ENCODE data around the gene ERICH2.

The ERICH2 gene

GRCh38 chr2:170817093-170818035 lies 47.2 kb downstream of the ERICH2 start:
- DNase-seq (ENCODE audit: low read depth in 2 of 2): no peak

- no peak for DNase-seq (ENCODE audit: low read depth in 2 of 2)
Measured at GRCh38 chr2:170818036-170818751, 48.0 kb downstream of the ERICH2 start.

GRCh38 chr2:170818752-170819470 lies 48.7 kb downstream of the ERICH2 start:
- DNase-seq (ENCODE audit: low read depth in 2 of 2): no peak

- DNase-seq (ENCODE audit: low read depth in 2 of 2): no peak
Measured at GRCh38 chr2:170819680-170820664, 49.8 kb downstream of the ERICH2 start.

- no peak for DNase-seq (ENCODE audit: low read depth in 2 of 2)
Measured at GRCh38 chr2:170820757-170821530, 50.8 kb downstream of the ERICH2 start.

- DNase-seq (ENCODE audit: low read depth in 2 of 2): no peak
Measured at GRCh38 chr2:170821531-170822289, 51.5 kb downstream of the ERICH2 start.

GRCh38 chr2:170822290-170823087 lies 52.3 kb downstream of the ERICH2 start:
- DNase-seq (ENCODE audit: low read depth in 2 of 2): no peak

- no peak for DNase-seq (ENCODE audit: low read depth in 2 of 2)
Measured at GRCh38 chr2:170823088-170823897, 53.1 kb downstream of the ERICH2 start.

GRCh38 chr2:170823898-170824215 lies 53.7 kb downstream of the ERICH2 start:
- DNase-seq (ENCODE audit: low read depth in 2 of 2): no peak

GRCh38 chr2:170824526-170825015 lies 54.4 kb downstream of the ERICH2 start:
- DNase-seq (ENCODE audit: low read depth in 2 of 2): no peak

GRCh38 chr2:170827841-170828532 lies 57.8 kb downstream of the ERICH2 start:
- DNase-seq (ENCODE audit: low read depth in 2 of 2): no peak

GRCh38 chr2:170828533-170828916 lies 58.3 kb downstream of the ERICH2 start:
- no peak for DNase-seq (ENCODE audit: low read depth in 2 of 2)

- DNase-seq (ENCODE audit: low read depth in 2 of 2): no peak
Measured at GRCh38 chr2:170829036-170829435, 58.9 kb downstream of the ERICH2 start.

- DNase-seq (ENCODE audit: low read depth in 2 of 2): no peak
Measured at GRCh38 chr2:170830166-170830565, 60.0 kb downstream of the ERICH2 start.

- DNase-seq (ENCODE audit: low read depth in 2 of 2): no peak
Measured at GRCh38 chr2:170831115-170831514, 60.9 kb downstream of the ERICH2 start.

GRCh38 chr2:170836027-170836426 lies 65.8 kb downstream of the ERICH2 start:
- no peak for DNase-seq (ENCODE audit: low read depth in 2 of 2)

- DNase-seq (ENCODE audit: low read depth in 2 of 2): no peak
Measured at GRCh38 chr2:170840717-170841210, 70.6 kb downstream of the ERICH2 start.
